Spleen (tissue), 11 donors: ENCODE results near the gene FIBCD1. TPM values are rescaled to one million over a fixed set of nuclear protein-coding genes. Genes with fewer than 3 reads are reported as not detected.

ENCODE experiments used
- DNase-seq: peaks from one replicate; pipeline ENCODE4 v3.0.0-alpha.2; 2020
- H3K27ac ChIP-seq, 8 donors: fragments of 200-600 bp; sonication (generic) in 7 of 8; 1 replicate in 4 of 8; 2 replicates in 4 of 8; pipeline versions ENCODE4 v1.5.0 to v1.8.0; 2016 to 2021; ENCODE audit warnings: inconsistent platforms in 4 of 8, mild to moderate bottlenecking in 4 of 8, moderate library complexity in 1 of 8
- H3K27me3 ChIP-seq, 7 donors: fragments of 200-600 bp; sonication (generic) in 6 of 7; replicated peaks in 1 of 7; 1 replicate in 4 of 7; 2 replicates in 3 of 7; pipeline versions ENCODE4 v1.5.0 to v1.8.0; 2016 to 2021; ENCODE audit warnings: inconsistent platforms in 3 of 7, mild to moderate bottlenecking in 1 of 7
- H3K36me3 ChIP-seq, 6 donors: fragments of 200-600 bp; sonication (generic) in 5 of 6; 1 replicate in 4 of 6; 2 replicates in 2 of 6; pipeline versions ENCODE4 v1.5.0 to v1.8.0; 2016 to 2021; ENCODE audit warnings: inconsistent platforms in 2 of 6
- H3K4me1 ChIP-seq, 6 donors: fragments of 200-600 bp; sonication (generic) in 5 of 6; 1 replicate in 3 of 6; 2 replicates in 3 of 6; pipeline versions ENCODE4 v1.5.0 to v1.8.0; 2016 to 2021; ENCODE audit warnings: inconsistent platforms in 3 of 6
- H3K4me3 ChIP-seq, 8 donors: fragments of 200-600 bp; sonication (generic) in 7 of 8; 1 replicate in 4 of 8; 2 replicates in 4 of 8; pipeline versions ENCODE4 v1.5.0 to v1.8.0; 2016 to 2021; ENCODE audit warnings: inconsistent platforms in 4 of 8, mild to moderate bottlenecking in 4 of 8, moderate library complexity in 2 of 8
- H3K9me3 ChIP-seq, 8 donors: fragments of 200-600 bp; sonication (generic) in 7 of 8; 1 replicate in 4 of 8; 2 replicates in 4 of 8; pipeline versions ENCODE4 v1.5.0 to v1.8.0; 2016 to 2021; ENCODE audit warnings: inconsistent platforms in 4 of 8
- POLR2A ChIP-seq, 3 donors: fragments of 450-650 bp; IDR thresholded peaks; one replicate each; pipeline ENCODE4 v1.5.1; 2017; ENCODE audit warnings: antibody characterized with exemption in 3 of 3, mild to moderate bottlenecking in 1 of 3
- POLR2AphosphoS5 ChIP-seq, 3 donors: sonication (generic); formaldehyde crosslinking; IDR thresholded peaks; one replicate each; pipeline ENCODE4 v1.5.1; 2017; ENCODE audit warnings: antibody characterized with exemption in 3 of 3
- WGBS, 5 donors: extraction: QIAGEN DNeasy Blood & Tissue Kit in 3 of 5; methylation state at CpG; one replicate each; pipeline versions ENCODE4 v1.1.5 to v1.1.7; 2013 to 2018; 5-methylcytosine and 5-hydroxymethylcytosine counted together
- intact Hi-C: fragments of 100-400 bp; cut with DNase I; formaldehyde crosslinking; loops from one replicate; pipeline ENCODE4 v1.15.0; 2023; ENCODE audit warnings: low total_unique reads
- polyA plus RNA-seq, 3 donors: library from polyadenylated mRNA; stranded (reverse); fragments of 200-250 nt; gene quantifications; one replicate each; pipeline ENCODE4 v1.2.1, GENCODE V29; 2013
- total RNA-seq, 7 donors: library from RNA; depleted of rRNA in 3 of 7; stranded (reverse); fragments of >200 nt in 3 of 7; fragmentation: NEBNext Ultra II Directional in 4 of 7; extraction: Animal tissue kit (Norgen Biotek cat#: 25700) in 4 of 7; gene quantifications; one replicate each; pipeline versions ENCODE4 v1.1.0 to v1.2.1, GENCODE V29; 2016 to 2021
- TF ChIP-seq, protein P1 (sequence below), 11 experiments: fragments of 200-600 bp in 7 of 11; fragments of 450-650 bp in 4 of 11; sonication (generic) in 4 of 11; IDR thresholded peaks in 8 of 11; conservative IDR thresholded peaks in 3 of 11; 1 replicate in 7 of 11; 2 replicates in 4 of 11; pipeline versions ENCODE4 v1.4.0 to v1.8.0; 2016 to 2021; ENCODE audit warnings: antibody characterized with exemption in 11 of 11, inconsistent platforms in 4 of 11, mild to moderate bottlenecking in 1 of 11
- donor health status: healthy with polysubstance abuse.
- donor health status: DM: no; HTN: no; CAD: no; lungs with moderate emphysema.
- donor health status: DM: no; HTN: no; CAD: no.
- donor health status: Bipolar disorder and iron deficiency.
- donor health status: healthy.
- donor health status: DM: no; HTN: no; CAD: no.
- donor health status: DM: yes; HTN: yes; CAD: no.

Gene FIBCD1
- total and polyA plus RNA-seq, 10 donors = 0.02 to 0.51 (median 0.35) TPM; not detected in 3

DNA sequence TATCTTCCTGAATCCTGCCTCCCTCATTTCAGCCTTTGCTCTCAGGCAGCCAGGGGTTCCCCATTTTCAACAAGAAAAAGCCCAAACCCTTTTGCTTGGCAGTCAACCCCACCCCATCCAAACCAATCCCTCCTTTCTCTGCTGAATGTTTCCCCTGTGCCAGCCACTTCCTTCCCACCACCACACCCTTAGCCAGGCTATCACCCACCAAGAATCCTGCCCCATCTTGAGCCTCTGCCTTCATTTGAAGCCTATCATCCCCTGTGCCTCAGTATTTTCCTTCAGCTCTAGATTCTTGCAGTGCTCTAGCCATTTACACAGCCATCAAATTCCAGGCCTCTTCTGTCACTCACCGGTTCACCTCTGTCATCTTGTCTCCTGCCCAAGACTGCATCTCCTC lies 15.3 kb upstream of the FIBCD1 start:
- Histone ChIP-seq H3K27me3 (peaks cover 0 to 53% (median 0%) of the 10 kb centered on the region in 7 donors), H3K36me3 (no peaks in the 10 kb centered on the region), H3K9me3 (peaks cover 0 to 6% (median 0%) of the 10 kb centered on the region in 8 donors), H3K4me3 (no peak overlapping the region), H3K27ac (no peak overlapping the region), H3K4me1 (no peaks in the 10 kb centered on the region)
- intact Hi-C loops = no loop called here
- no peak for DNase-seq
- TF ChIP-seq, protein P1, sequence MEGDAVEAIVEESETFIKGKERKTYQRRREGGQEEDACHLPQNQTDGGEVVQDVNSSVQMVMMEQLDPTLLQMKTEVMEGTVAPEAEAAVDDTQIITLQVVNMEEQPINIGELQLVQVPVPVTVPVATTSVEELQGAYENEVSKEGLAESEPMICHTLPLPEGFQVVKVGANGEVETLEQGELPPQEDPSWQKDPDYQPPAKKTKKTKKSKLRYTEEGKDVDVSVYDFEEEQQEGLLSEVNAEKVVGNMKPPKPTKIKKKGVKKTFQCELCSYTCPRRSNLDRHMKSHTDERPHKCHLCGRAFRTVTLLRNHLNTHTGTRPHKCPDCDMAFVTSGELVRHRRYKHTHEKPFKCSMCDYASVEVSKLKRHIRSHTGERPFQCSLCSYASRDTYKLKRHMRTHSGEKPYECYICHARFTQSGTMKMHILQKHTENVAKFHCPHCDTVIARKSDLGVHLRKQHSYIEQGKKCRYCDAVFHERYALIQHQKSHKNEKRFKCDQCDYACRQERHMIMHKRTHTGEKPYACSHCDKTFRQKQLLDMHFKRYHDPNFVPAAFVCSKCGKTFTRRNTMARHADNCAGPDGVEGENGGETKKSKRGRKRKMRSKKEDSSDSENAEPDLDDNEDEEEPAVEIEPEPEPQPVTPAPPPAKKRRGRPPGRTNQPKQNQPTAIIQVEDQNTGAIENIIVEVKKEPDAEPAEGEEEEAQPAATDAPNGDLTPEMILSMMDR (IDR thresholded peaks at IDR 0.05 in 8 of 11, conservative IDR thresholded peaks at IDR 0.05 in 3 of 11) = no peak
- no peak for TF ChIP-seq POLR2A (IDR thresholded peaks at IDR 0.05)
- TF ChIP-seq POLR2AphosphoS5 (IDR thresholded peaks at IDR 0.05) = no peak
- WGBS, 5 donors = 85 to 100% (median 91%) methylated on average over 1 of the region's 1 CpG

DNA sequence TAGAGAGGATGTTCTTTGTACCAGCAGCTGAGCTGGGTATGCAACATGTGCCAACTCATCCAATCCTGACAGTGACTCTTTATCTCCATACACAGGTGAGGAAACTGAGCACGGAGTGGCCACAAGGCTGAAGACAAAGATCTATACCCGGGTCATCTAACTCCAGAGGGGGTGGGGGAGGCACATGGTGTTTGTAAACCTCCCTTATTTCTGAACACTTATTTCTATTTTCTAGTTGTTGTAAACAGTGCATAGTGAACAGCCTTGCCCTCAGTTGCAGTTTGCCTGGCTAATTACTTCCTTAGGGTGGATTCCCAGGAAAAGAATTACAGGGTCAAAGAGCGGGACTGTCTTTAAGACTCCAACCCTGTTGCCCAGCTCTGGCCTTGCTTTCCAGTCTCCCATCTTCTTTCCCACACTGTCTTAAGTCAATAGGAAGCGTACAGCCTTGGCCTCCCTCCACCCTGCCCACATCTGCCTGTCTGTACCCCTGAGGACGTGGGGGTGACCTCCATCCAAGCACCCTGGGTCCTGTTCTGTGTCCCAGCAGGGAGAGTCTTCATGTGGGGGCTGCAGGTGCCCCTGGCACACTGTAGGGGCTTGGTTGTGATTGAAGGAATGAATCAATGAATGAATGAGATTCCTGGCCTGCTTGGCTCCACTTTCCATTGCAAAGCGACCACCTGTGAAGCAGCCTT lies 13.2 kb upstream of the FIBCD1 start:
- TF ChIP-seq, protein P1 (IDR thresholded peaks at IDR 0.05 in 8 of 11, conservative IDR thresholded peaks at IDR 0.05 in 3 of 11) = no peak
- no peak for TF ChIP-seq POLR2A (IDR thresholded peaks at IDR 0.05)
- no peak for TF ChIP-seq POLR2AphosphoS5 (IDR thresholded peaks at IDR 0.05)
- DNase-seq = no peak
- Histone ChIP-seq H3K36me3 (no peaks in the 10 kb centered on the region), H3K4me3 (no peak overlapping the region), H3K9me3 (peaks cover 0 to 6% (median 0%) of the 10 kb centered on the region in 8 donors), H3K4me1 (no peaks in the 10 kb centered on the region), H3K27me3 (peaks cover 0 to 68% (median 4%) of the 10 kb centered on the region in 7 donors), H3K27ac (no peak overlapping the region)
- 59 to 75% (median 67%) methylated on average over 6 of the region's 6 CpGs for WGBS, 5 donors
- intact Hi-C loops = no loop called here

DNA sequence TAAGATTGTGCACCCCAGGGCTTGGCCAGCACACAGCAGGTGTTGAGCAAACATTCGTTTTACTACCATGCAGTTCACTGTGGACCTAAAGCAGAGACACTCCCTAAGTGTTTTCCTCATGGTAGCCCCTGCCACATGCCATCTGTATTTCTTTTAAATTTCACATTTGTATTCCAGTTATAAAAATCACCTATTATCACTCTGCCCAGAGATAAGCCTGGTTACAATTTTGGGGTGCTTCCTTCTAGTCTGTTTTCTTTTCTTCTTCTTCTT lies 10.9 kb upstream of the FIBCD1 start:
- Histone ChIP-seq H3K27me3 (peaks cover 0 to 56% (median 4%) of the 10 kb centered on the region in 7 donors), H3K4me3 (no peak overlapping the region), H3K9me3 (peaks cover 0 to 6% (median 0%) of the 10 kb centered on the region in 8 donors), H3K4me1 (no peaks in the 10 kb centered on the region), H3K27ac (no peak overlapping the region), H3K36me3 (no peaks in the 10 kb centered on the region)
- no peak for DNase-seq
- TF ChIP-seq POLR2AphosphoS5 (IDR thresholded peaks at IDR 0.05) = no peak
- no peak for TF ChIP-seq POLR2A (IDR thresholded peaks at IDR 0.05)
- TF ChIP-seq, protein P1 (IDR thresholded peaks at IDR 0.05 in 8 of 11, conservative IDR thresholded peaks at IDR 0.05 in 3 of 11) = no peak
- WGBS, 5 donors = 70 to 89% (median 73%) methylated on average over 1 of the region's 1 CpG
- intact Hi-C loops = no loop called here

DNA sequence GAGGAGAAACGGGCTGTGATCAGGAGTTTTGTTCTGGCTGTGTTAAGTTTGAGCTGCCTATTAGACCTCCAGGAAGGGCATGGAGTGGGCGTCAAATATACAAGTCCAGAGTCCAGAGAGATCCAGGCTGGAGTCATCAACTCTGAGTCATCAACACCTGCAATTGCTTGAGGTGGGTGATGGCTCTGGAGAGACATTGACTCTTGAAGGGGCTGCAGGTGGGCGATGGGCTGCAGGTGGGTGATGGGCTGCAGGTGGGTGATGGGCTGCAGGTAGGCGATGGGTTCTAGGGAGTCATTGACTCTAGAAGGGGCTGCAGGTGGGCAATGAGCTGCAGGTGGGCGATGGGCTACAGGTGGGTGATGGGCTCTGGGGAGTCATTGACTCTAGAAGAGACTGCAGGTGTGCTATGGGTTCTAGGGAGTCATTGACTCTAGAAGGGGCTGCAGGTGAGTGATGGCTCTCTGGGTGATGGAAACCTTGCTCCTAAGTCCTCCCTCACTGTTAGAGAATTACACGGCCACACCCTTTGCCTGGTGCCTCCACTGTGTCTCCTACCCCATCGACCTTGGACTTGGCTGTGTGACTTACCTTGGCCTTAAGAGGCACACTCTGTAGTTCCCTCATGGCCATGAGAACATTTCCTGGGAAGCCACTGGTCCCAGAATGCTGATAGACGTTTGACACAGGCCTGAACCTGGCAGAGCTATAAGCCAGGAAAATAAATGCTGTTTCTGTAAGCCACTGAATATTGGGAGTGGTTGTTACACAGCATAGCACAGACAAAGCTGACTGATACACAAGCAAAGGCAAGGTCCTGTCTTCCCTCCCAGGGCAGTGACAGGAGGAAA lies 10.4 kb upstream of the FIBCD1 start:
- no peak for DNase-seq
- Histone ChIP-seq H3K36me3 (no peaks in the 10 kb centered on the region), H3K4me3 (no peak overlapping the region), H3K9me3 (peaks cover 0 to 6% (median 0%) of the 10 kb centered on the region in 8 donors), H3K27me3 (peaks cover 0 to 56% (median 4%) of the 10 kb centered on the region in 7 donors), H3K27ac (no peak overlapping the region), H3K4me1 (no peaks in the 10 kb centered on the region)
- WGBS, 5 donors = 75 to 86% (median 80%) methylated on average over 8 of the region's 8 CpGs
- intact Hi-C loops = loop anchor here (10.0 kb wide), 1 partner anchor 245 kb away; no protein-coding TSS in a partner anchor
- TF ChIP-seq, protein P1 (IDR thresholded peaks at IDR 0.05 in 8 of 11, conservative IDR thresholded peaks at IDR 0.05 in 3 of 11) = no peak
- TF ChIP-seq POLR2A (IDR thresholded peaks at IDR 0.05) (no peak), POLR2AphosphoS5 (IDR thresholded peaks at IDR 0.05) (no peak)
